Peyer's patch (tissue), 4 donors: Measurements from ENCODE around the gene SORBS2.

Experiments
- CTCF ChIP-seq, 6 experiments: fragments of 450-650 bp in 4 of 6; fragments of 200-600 bp in 2 of 6; sonication (generic) in 1 of 6; IDR thresholded peaks; one replicate each; pipeline ENCODE4 v1.5.1; 2017 to 2019; ENCODE audit warnings: antibody characterized with exemption in 6 of 6, mild to moderate bottlenecking in 3 of 6, moderate library complexity in 1 of 6
- POLR2A ChIP-seq, 2 donors: fragments of 450-650 bp; IDR thresholded peaks; one replicate each; pipeline ENCODE4 v1.5.1; 2017; ENCODE audit warnings: antibody characterized with exemption in 2 of 2, mild to moderate bottlenecking in 2 of 2, moderate library complexity in 2 of 2

- TF ChIP-seq CTCF (IDR thresholded peaks at IDR 0.05): no peak
- no peak for TF ChIP-seq POLR2A (IDR thresholded peaks at IDR 0.05)
These were observed 81.6 kb downstream of the SORBS2 start for GRCh38 chr4:185730387-185730786.
